ENCODE data around the gene ADGRA3.
A peak's percentile ranks its signal among the peaks of the same experiment; 100 is the strongest.

GRCh38 chr4:22389240-22389870 is 126.5 kb downstream of the ADGRA3 start:
- TF ChIP-seq ZNF132 (tag by site-specific recombination; IDR thresholded peaks at IDR 0.05; ENCODE audit: borderline replicate concordance) = no peak
- no peak for TF ChIP-seq ZNF514 (tag by site-specific recombination; IDR thresholded peaks at IDR 0.05)
- TF ChIP-seq CTCF (tag by site-specific recombination; IDR thresholded peaks at IDR 0.05) = 0 out of 2 replicates have a peak, but pooled peaks have one; percentile 22
- TF ChIP-seq REPIN1 (tag by site-specific recombination; IDR thresholded peaks at IDR 0.05; ENCODE audit: low read depth) = no peak
- TF ChIP-seq YY2 (tag by site-specific recombination; IDR thresholded peaks at IDR 0.05) = no peak
- no peak for TF ChIP-seq ZBTB49 (tag by site-specific recombination; IDR thresholded peaks at IDR 0.05; ENCODE audit: low read depth)
- TF ChIP-seq ZBTB8A (tag by site-specific recombination; IDR thresholded peaks at IDR 0.05) = no peak
- no peak for TF ChIP-seq ZNF223 (tag by site-specific recombination; IDR thresholded peaks at IDR 0.05)
- no peak for TF ChIP-seq ZNF747 (tag by site-specific recombination; IDR thresholded peaks at IDR 0.05)
- TF ChIP-seq, protein P1, sequence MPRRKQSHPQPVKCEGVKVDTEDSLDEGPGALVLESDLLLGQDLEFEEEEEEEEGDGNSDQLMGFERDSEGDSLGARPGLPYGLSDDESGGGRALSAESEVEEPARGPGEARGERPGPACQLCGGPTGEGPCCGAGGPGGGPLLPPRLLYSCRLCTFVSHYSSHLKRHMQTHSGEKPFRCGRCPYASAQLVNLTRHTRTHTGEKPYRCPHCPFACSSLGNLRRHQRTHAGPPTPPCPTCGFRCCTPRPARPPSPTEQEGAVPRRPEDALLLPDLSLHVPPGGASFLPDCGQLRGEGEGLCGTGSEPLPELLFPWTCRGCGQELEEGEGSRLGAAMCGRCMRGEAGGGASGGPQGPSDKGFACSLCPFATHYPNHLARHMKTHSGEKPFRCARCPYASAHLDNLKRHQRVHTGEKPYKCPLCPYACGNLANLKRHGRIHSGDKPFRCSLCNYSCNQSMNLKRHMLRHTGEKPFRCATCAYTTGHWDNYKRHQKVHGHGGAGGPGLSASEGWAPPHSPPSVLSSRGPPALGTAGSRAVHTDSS (tag by site-specific recombination; IDR thresholded peaks at IDR 0.05) = no peak
- TF ChIP-seq YY1 (tag by site-specific recombination; IDR thresholded peaks at IDR 0.05) = no peak
- no peak for TF ChIP-seq ZNF274 (IDR thresholded peaks at IDR 0.05; ENCODE audit: low read length)
- TF ChIP-seq ZNF274 (tag by site-specific recombination; IDR thresholded peaks at IDR 0.05; ENCODE audit: borderline replicate concordance) = no peak

All from HEK293 (cell line).